ENCODE results near the gene MPRIP. TPM values are rescaled to one million over a fixed set of nuclear protein-coding genes. Genes with fewer than 3 reads are reported as not detected.

Gene MPRIP
- total RNA-seq, 1 experiment from 2014 or later = 132 TPM

GRCh38 chr17:17201907-17202306, 159.7 kb downstream of the MPRIP start:
- Histone ChIP-seq H2BK120ac (ENCODE audit: low read depth, low read length, poor library complexity, severe bottlenecking) (no peak overlapping the region), H3K23ac (ENCODE audit: insufficient read length, low read depth, low read length) (no peak overlapping the region), H3K27me3 (ENCODE audit: insufficient read depth, low read length) (no peaks in the 10 kb centered on the region), H3K27ac (ENCODE audit: insufficient read length, low read depth, low read length) (no peak overlapping the region), H3K9ac (ENCODE audit: extremely low read depth, insufficient read length, low read length) (no peak overlapping the region), H3K4me1 (ENCODE audit: insufficient read depth, low read length) (no peaks in the 10 kb centered on the region), H3K4ac (ENCODE audit: low read depth, low read length) (no peak overlapping the region), H3K79me2 (ENCODE audit: insufficient read depth, low read length) (no peaks in the 10 kb centered on the region), H2BK15ac (ENCODE audit: low read depth, low read length) (no peak overlapping the region), H4K91ac (ENCODE audit: insufficient read length, low read depth, low read length) (no peak overlapping the region), H2BK12ac (ENCODE audit: insufficient read length, low read depth, low read length) (no peak overlapping the region), H2AK5ac (ENCODE audit: insufficient read length, low read length) (no peak overlapping the region), H2BK5ac (ENCODE audit: insufficient read length, low read length) (no peak overlapping the region), H3K56ac (ENCODE audit: insufficient read length, low read depth, low read length) (no peak overlapping the region), H2BK20ac (ENCODE audit: low read depth, low read length, poor library complexity, severe bottlenecking) (no peak overlapping the region), H4K20me1 (ENCODE audit: control insufficient read depth, insufficient read depth, insufficient read length) (no peaks in the 10 kb centered on the region), H3K23me2 (ENCODE audit: insufficient read length, low read depth, low read length, poor library complexity, severe bottlenecking) (peaks cover 3% of the 10 kb centered on the region), H3K14ac (ENCODE audit: insufficient read depth, low read length) (no peak overlapping the region), H3K4me2 (ENCODE audit: insufficient read depth, insufficient read length, low read length) (no peak overlapping the region), H3T11ph (ENCODE audit: low read length) (no peak overlapping the region), H4K5ac (ENCODE audit: insufficient read length, low read depth, low read length) (no peak overlapping the region), H2AFZ (ENCODE audit: low read length) (no peak overlapping the region), H3K79me1 (ENCODE audit: insufficient read depth, low read depth, low read length, poor library complexity, severe bottlenecking) (no peaks in the 10 kb centered on the region), H3K18ac (ENCODE audit: insufficient read length, low read depth, low read length) (no peak overlapping the region), H4K8ac (replicated peaks; ENCODE audit: insufficient read length, low read depth, low read length) (no peak overlapping the region), H3K9me3 (ENCODE audit: control insufficient read depth, low read depth, low read length) (no peaks in the 10 kb centered on the region)
- Mint-ChIP-seq H3K27me3 (ENCODE audit: low read depth) (peaks cover 4% of the 10 kb centered on the region), H3K9me3 (no peaks in the 10 kb centered on the region), H3K4me1 (no peaks in the 10 kb centered on the region), H3K36me3 (ENCODE audit: insufficient read depth in 1 of 3, low read depth in 3 of 3) (no peaks in the 10 kb centered on the region), H3K4me3 (no peak overlapping the region), H3K27ac (no peak overlapping the region; a peak in 1 of 7 replicates)
- no CpG with 5 or more reads among the region's 8 CpGs for WGBS (ENCODE audit: extremely low coverage, insufficient read length, low lambda C conversion rate)
- DNase-seq = no peak
- TF ChIP-seq CTCF (conservative IDR thresholded peaks at IDR 0.05) = no peak

All from H9 (cell line).